SK-N-SH (cell line): ENCODE results near the gene CTLA4. TPM values are rescaled to one million over a fixed set of nuclear protein-coding genes. Genes with fewer than 3 reads are reported as not detected.

Source experiments
- CTCF ChIA-PET: fragments of 300-600, 350-600 bp; formaldehyde crosslinking; extraction: SDS; loops from one replicate; lab custom pipeline; 2021; lab: Yijun Ruan, JAX
- POLR2A ChIA-PET: fragments of 350-600 bp; sonication (Branson Sonifier 250); formaldehyde crosslinking; extraction: SDS; loops from one replicate; lab custom pipeline; 2020; ENCODE audit warnings: antibody characterized with exemption, inconsistent platforms; lab: Yijun Ruan, JAX
- DNase-seq: peaks from one replicate; pipeline ENCODE4 v3.0.0; 2012
- H2AFZ ChIP-seq: fragments of 200-600 bp; sonication (generic); 2 replicates; pipeline ENCODE4 v1.8.1; 2016; ENCODE audit warnings: antibody characterized with exemption, mild to moderate bottlenecking, low read depth
- H3F3A ChIP-seq: fragments of 200-600 bp; sonication (generic); replicated peaks from 2 replicates; pipeline ENCODE3; 2016; ENCODE audit warnings: antibody characterized with exemption, mild to moderate bottlenecking; ENCODE audit not compliant: insufficient read depth
- H3K27ac ChIP-seq, 2 experiments: fragments of 200-500 bp in 1 of 2; fragments of 200-600 bp in 1 of 2; sonication (Bioruptor generic) in 1 of 2; sonication (generic), shearing (Covaris generic) in 1 of 2; 2 replicates each; pipeline versions ENCODE4 v1.5.1 to v1.6.1; 2014 to 2016; ENCODE audit warnings: low read depth in 2 of 2, inconsistent platforms in 1 of 2, low read length in 1 of 2, mild to moderate bottlenecking in 1 of 2, mixed read lengths in 1 of 2
- H3K27me3 ChIP-seq: fragments of 200-600 bp; sonication (generic), shearing (Covaris generic); 2 replicates; pipeline ENCODE4 v1.6.1; 2016; ENCODE audit warnings: mixed run types; ENCODE audit not compliant: insufficient read depth
- H3K36me3 ChIP-seq, 2 experiments: fragments of 200-500 bp in 1 of 2; fragments of 200-600 bp in 1 of 2; sonication (Bioruptor generic) in 1 of 2; sonication (generic) in 1 of 2; replicated peaks in 1 of 2; 2 replicates each; pipeline versions ENCODE3 to v1.5.1; 2014 to 2016; ENCODE audit warnings: low read length in 1 of 2, mild to moderate bottlenecking in 1 of 2; ENCODE audit not compliant: insufficient read depth in 2 of 2, control insufficient read depth in 1 of 2
- H3K4me1 ChIP-seq, 2 experiments: fragments of 200-500 bp in 1 of 2; fragments of 200-600 bp in 1 of 2; sonication (Bioruptor generic) in 1 of 2; sonication (generic), shearing (Covaris generic) in 1 of 2; 2 replicates each; pipeline versions ENCODE4 v1.5.1 to v1.6.1; 2014 to 2016; ENCODE audit warnings: low read depth in 1 of 2, low read length in 1 of 2, mixed run types in 1 of 2; ENCODE audit not compliant: insufficient read depth in 2 of 2, control insufficient read depth in 1 of 2
- H3K4me2 ChIP-seq: fragments of 200-600 bp; sonication (generic), shearing (Covaris generic); 2 replicates; pipeline ENCODE4 v1.6.1; 2017; ENCODE audit warnings: mixed run types
- H3K4me3 ChIP-seq, 2 experiments: fragments of 200-500 bp in 1 of 2; fragments of 200-600 bp in 1 of 2; sonication (Bioruptor generic) in 1 of 2; sonication (generic), shearing (Covaris generic) in 1 of 2; 2 replicates each; pipeline versions ENCODE4 v1.5.1 to v1.8.1; 2014 to 2016; ENCODE audit warnings: low read depth in 2 of 2, inconsistent platforms in 1 of 2, low read length in 1 of 2, mild to moderate bottlenecking in 1 of 2, mixed read lengths in 1 of 2, moderate library complexity in 1 of 2
- H3K79me2 ChIP-seq: fragments of 200-600 bp; sonication (generic); 2 replicates; pipeline ENCODE4 v1.8.1; 2017; ENCODE audit warnings: mild to moderate bottlenecking; ENCODE audit not compliant: insufficient read depth
- H3K9ac ChIP-seq: fragments of 200-600 bp; sonication (generic); 2 replicates; pipeline ENCODE4 v1.6.1; 2017; ENCODE audit warnings: mixed run types
- H3K9me2 ChIP-seq: fragments of 200-600 bp; sonication (generic); 2 replicates; pipeline ENCODE4 v1.6.1; 2017; ENCODE audit warnings: mixed run types
- H3K9me3 ChIP-seq: fragments of 200-600 bp; sonication (generic); 2 replicates; pipeline ENCODE4 v1.6.1; 2017; ENCODE audit warnings: mixed run types, mild to moderate bottlenecking, moderate library complexity
- H4K20me1 ChIP-seq: fragments of 200-600 bp; sonication (generic); 2 replicates; pipeline ENCODE4 v1.6.1; 2017; ENCODE audit warnings: mild to moderate bottlenecking, mixed run types; ENCODE audit not compliant: insufficient read depth
- CHD2 ChIP-seq: fragments of 150-350 bp; IDR thresholded peaks from 2 replicates; pipeline ENCODE4 v1.6.1; 2018; ENCODE audit warnings: low read length; ENCODE audit not compliant: partially characterized antibody
- EZH2phosphoT487 ChIP-seq: fragments of 200-600 bp; sonication (generic); IDR thresholded peaks from 2 replicates; pipeline ENCODE4 v1.6.1; 2017; ENCODE audit warnings: low read depth, mixed run types, mild to moderate bottlenecking, antibody characterized with exemption, moderate library complexity, borderline replicate concordance
- FOXJ3 ChIP-seq: sonication (generic); formaldehyde crosslinking; IDR thresholded peaks from 2 replicates; pipeline ENCODE4 v1.5.1; 2020; ENCODE audit warnings: mild to moderate bottlenecking, missing genetic modification reagents
- FOXM1 ChIP-seq: IDR thresholded peaks from 2 replicates; pipeline ENCODE4 v1.4.0; 2012; ENCODE audit warnings: low read depth, mild to moderate bottlenecking
- IRF3 ChIP-seq: fragments of 150-350 bp; IDR thresholded peaks from 2 replicates; pipeline ENCODE4 v1.6.1; 2016; ENCODE audit warnings: mild to moderate bottlenecking, low read depth, low read length
- JUND ChIP-seq: IDR thresholded peaks from 2 replicates; pipeline ENCODE4 v1.4.0; 2012
- NRF1 ChIP-seq: IDR thresholded peaks from 2 replicates; pipeline ENCODE4 v1.6.1; 2012; ENCODE audit warnings: low read depth, mild to moderate bottlenecking, low read length
- PBX3 ChIP-seq: IDR thresholded peaks from 2 replicates; pipeline ENCODE4; 2012
- RAD21 ChIP-seq: IDR thresholded peaks from 2 replicates; pipeline ENCODE4 v1.6.1; 2012; ENCODE audit warnings: mild to moderate bottlenecking, low read length
- RFX5 ChIP-seq: IDR thresholded peaks from 2 replicates; pipeline ENCODE4 v1.6.1; 2012; ENCODE audit warnings: mild to moderate bottlenecking, improper control_type of control experiment, low read length
- SIN3A ChIP-seq: IDR thresholded peaks from 2 replicates; pipeline ENCODE4 v1.6.1; 2012; ENCODE audit warnings: low read depth, mild to moderate bottlenecking, low read length, moderate library complexity, borderline replicate concordance
- SMC3 ChIP-seq: IDR thresholded peaks from 2 replicates; pipeline ENCODE4 v1.6.1; 2012; ENCODE audit warnings: low read depth, low read length, improper control_type of control experiment
- TAF1 ChIP-seq: IDR thresholded peaks from 2 replicates; pipeline ENCODE4 v1.6.1; 2012; ENCODE audit warnings: low read depth, mild to moderate bottlenecking, low read length, moderate library complexity, borderline replicate concordance
- TCF12 ChIP-seq: IDR thresholded peaks from 2 replicates; pipeline ENCODE4 v1.4.0; 2012
- USF1 ChIP-seq: IDR thresholded peaks from 2 replicates; pipeline ENCODE4 v1.4.0; 2012; ENCODE audit warnings: low read depth, borderline replicate concordance
- ZBTB33 ChIP-seq: IDR thresholded peaks from 2 replicates; pipeline ENCODE4 v1.4.0; 2012; ENCODE audit warnings: low read depth, borderline replicate concordance
- polyA plus RNA-seq, 3 experiments: library from polyadenylated mRNA; depleted of rRNA; stranded (reverse); fragments of >200 nt; gene quantifications; 2 replicates each; pipeline ENCODE4 v1.2.3, GENCODE V29; 2012

Gene CTLA4
- polyA plus RNA-seq, 1 of the 3 experiments (the other 2 are of a cell fraction): not detected

GRCh38 chr2:203892207-203892606 is 24.6 kb downstream of the CTLA4 start (continued):
- TF ChIP-seq ZBTB33: no peak

GRCh38 chr2:203893401-203893800 is 25.8 kb downstream of the CTLA4 start:
- ChIA-PET CTCF (no interaction called here), POLR2A (no interaction called here)

More at GRCh38 chr2:203893401-203893800, 25.8 kb downstream of the CTLA4 start:
- no peaks in the 10 kb centered on the region for H3K79me2 ChIP-seq
- H3K4me2 ChIP-seq: no peak overlapping the region
- no peak overlapping the region for H2AFZ ChIP-seq
- DNase-seq: no peak
- no peaks in the 10 kb centered on the region for H3K4me1 ChIP-seq
- H3K9me2 ChIP-seq: no peaks in the 10 kb centered on the region
- H3K27ac ChIP-seq: no peak overlapping the region
- no peaks in the 10 kb centered on the region for H3K27me3 ChIP-seq
- no peak overlapping the region for H3K9ac ChIP-seq
- no peak overlapping the region for H3K4me3 ChIP-seq
- H3K36me3 ChIP-seq: no peaks in the 10 kb centered on the region
- H3F3A ChIP-seq: no peaks in the 10 kb centered on the region
- TF ChIP-seq RAD21 (no peak), ZBTB33 (no peak), RFX5 (no peak), FOXM1 (no peak), TCF12 (no peak), PBX3 (no peak), FOXJ3 (CRISPR knock-in tag) (no peak), TAF1 (no peak), SIN3A (no peak), NRF1 (no peak), IRF3 (no peak), USF1 (no peak), SMC3 (no peak), JUND (no peak), EZH2phosphoT487 (no peak), CHD2 (no peak)
- no peaks in the 10 kb centered on the region for H3K9me3 ChIP-seq
- H4K20me1 ChIP-seq: no peaks in the 10 kb centered on the region
